GM12892 (cell line): ENCODE measurements around the gene TCEAL9.

Source experiments
- POLR2A ChIP-seq: IDR thresholded peaks from 2 replicates; pipeline ENCODE4 v1.6.1; 2011; ENCODE audit warnings: low read depth, low read length, control low read depth
- TAF1 ChIP-seq: IDR thresholded peaks from 2 replicates; pipeline ENCODE4 v1.6.1; 2011; ENCODE audit warnings: low read depth, mild to moderate bottlenecking, control low read depth, low read length, borderline replicate concordance

- TF ChIP-seq POLR2A (no peak), TAF1 (no peak)
These were observed 25.5 kb upstream of the TCEAL9 start for GRCh38 chrX:103330681-103331288.
